Measurements from ENCODE around the gene SLC5A2. TPM values are rescaled to one million over a fixed set of nuclear protein-coding genes. Genes with fewer than 3 reads are reported as not detected.
A peak's percentile ranks its signal among the peaks of the same experiment; 100 is the strongest.

The SLC5A2 gene
- total and polyA plus RNA-seq, 2 experiments from 2014 or later = 2.5 to 12.7 TPM

GRCh38 chr16:31472709-31473203, 10.2 kb upstream of the SLC5A2 start:
- peak overlapping the region; percentile 97 for H3K4me2 ChIP-seq
- WGBS (ENCODE audit: low lambda C conversion rate, missing lambda C conversion rate) = 44% methylated on average over 20 of the region's 20 CpGs
- no peaks in the 10 kb centered on the region for H4K20me1 ChIP-seq (ENCODE audit: insufficient read depth, poor library complexity, severe bottlenecking)
- no peaks in the 10 kb centered on the region for H3K9me3 ChIP-seq (ENCODE audit: low read depth)
- H3K27me3 ChIP-seq = no peaks in the 10 kb centered on the region
- H2AFZ ChIP-seq = peak overlapping the region; percentile 92
- H3K4me3 ChIP-seq = peak overlapping the region; percentile 83
- H3K36me3 ChIP-seq (replicated peaks; ENCODE audit: insufficient read depth, low read depth) = no peaks in the 10 kb centered on the region
- H3K27ac ChIP-seq = peak overlapping the region; percentile 95
- DNase-seq (ENCODE audit: low spot score) = peak; percentile 85
- TF ChIP-seq EZH2phosphoT487 (IDR thresholded peaks at IDR 0.05; ENCODE audit: low read depth, severe bottlenecking, unreplicated experiment) (no peak), CTCF (IDR thresholded peaks at IDR 0.05; ENCODE audit: poor library complexity) (peak; percentile 59)
- H3K9me2 ChIP-seq (replicated peaks; ENCODE audit: insufficient read depth) = no peaks in the 10 kb centered on the region
- H3K4me1 ChIP-seq (ENCODE audit: insufficient read depth) = peaks cover 19% of the 10 kb centered on the region
- H3K79me2 ChIP-seq = no peaks in the 10 kb centered on the region

DNA sequence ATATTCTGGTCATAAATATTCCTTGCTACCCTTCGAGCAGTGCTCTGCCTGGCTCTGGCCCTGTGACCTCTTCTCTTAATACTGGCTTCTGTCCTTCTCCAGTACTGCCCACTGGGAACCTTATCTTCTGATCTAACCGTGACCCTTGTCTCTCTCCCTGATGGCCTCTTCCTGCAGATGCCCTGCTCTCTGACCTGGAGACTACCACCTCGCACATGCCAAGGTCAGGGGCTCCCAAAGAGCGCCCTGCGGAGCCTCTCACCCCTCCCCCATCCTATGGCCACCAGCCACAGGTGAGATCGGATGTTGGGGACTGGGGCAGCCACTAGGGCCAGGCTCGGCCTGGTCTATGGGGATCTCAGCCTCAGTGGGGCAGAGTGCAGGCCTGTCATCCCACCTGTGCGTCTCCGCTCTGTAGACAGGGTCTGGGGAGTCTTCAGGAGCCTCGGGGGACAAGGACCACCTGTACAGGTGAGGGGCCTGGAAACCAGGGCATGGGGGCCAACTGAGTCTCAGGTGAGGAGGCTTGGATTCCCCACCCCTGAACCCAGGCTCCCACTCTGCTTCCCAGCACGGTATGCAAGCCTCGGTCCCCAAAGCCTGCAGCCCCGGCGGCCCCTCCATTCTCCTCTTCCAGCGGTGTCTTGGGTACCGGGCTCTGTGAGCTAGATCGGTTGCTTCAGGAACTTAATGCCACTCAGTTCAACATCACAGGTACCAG, 9.5 kb upstream of the SLC5A2 start:
- TF ChIP-seq EZH2phosphoT487 (IDR thresholded peaks at IDR 0.05; ENCODE audit: low read depth, severe bottlenecking, unreplicated experiment) = no peak
- TF ChIP-seq EZH2 (IDR thresholded peaks at IDR 0.05; ENCODE audit: borderline replicate concordance) = no peak
- TF ChIP-seq CTCF (IDR thresholded peaks at IDR 0.05; ENCODE audit: poor library complexity) = no peak

GRCh38 chr16:31474173-31474714, 8.7 kb upstream of the SLC5A2 start:
- no peaks in the 10 kb centered on the region for H3K36me3 ChIP-seq (replicated peaks; ENCODE audit: insufficient read depth, low read depth)
- no peak overlapping the region for H3K4me3 ChIP-seq
- H3K9me2 ChIP-seq (replicated peaks; ENCODE audit: insufficient read depth) = no peaks in the 10 kb centered on the region
- H3K4me2 ChIP-seq = no peak overlapping the region
- no peak overlapping the region for H2AFZ ChIP-seq
- no peak for DNase-seq (ENCODE audit: low spot score)
- H3K79me2 ChIP-seq = no peaks in the 10 kb centered on the region
- H4K20me1 ChIP-seq (ENCODE audit: insufficient read depth, poor library complexity, severe bottlenecking) = no peaks in the 10 kb centered on the region
- H3K9me3 ChIP-seq (ENCODE audit: low read depth) = no peaks in the 10 kb centered on the region
- H3K27me3 ChIP-seq = no peaks in the 10 kb centered on the region
- TF ChIP-seq CTCF (IDR thresholded peaks at IDR 0.05; ENCODE audit: poor library complexity) = no peak
- no peak for TF ChIP-seq EZH2phosphoT487 (IDR thresholded peaks at IDR 0.05; ENCODE audit: low read depth, severe bottlenecking, unreplicated experiment)
- no peak for TF ChIP-seq EZH2 (IDR thresholded peaks at IDR 0.05; ENCODE audit: borderline replicate concordance)
- H3K27ac ChIP-seq = no peak overlapping the region
- H3K4me1 ChIP-seq (ENCODE audit: insufficient read depth) = peaks cover 19% of the 10 kb centered on the region
- 89% methylated on average over 12 of the region's 12 CpGs for WGBS (ENCODE audit: low lambda C conversion rate, missing lambda C conversion rate)

More for the DNA sequence above, 9.5 kb upstream of the SLC5A2 start:
- WGBS (ENCODE audit: low lambda C conversion rate, missing lambda C conversion rate) = 94% methylated on average over 17 of the region's 17 CpGs
- Histone ChIP-seq H3K79me2 (no peaks in the 10 kb centered on the region), H3K4me1 (ENCODE audit: insufficient read depth) (peaks cover 19% of the 10 kb centered on the region), H3K27ac (no peak overlapping the region), H3K9me2 (replicated peaks; ENCODE audit: insufficient read depth) (no peaks in the 10 kb centered on the region), H4K20me1 (ENCODE audit: insufficient read depth, poor library complexity, severe bottlenecking) (no peaks in the 10 kb centered on the region), H2AFZ (no peak overlapping the region), H3K27me3 (no peaks in the 10 kb centered on the region), H3K9me3 (ENCODE audit: low read depth) (no peaks in the 10 kb centered on the region), H3K4me2 (no peak overlapping the region), H3K4me3 (no peak overlapping the region), H3K36me3 (replicated peaks; ENCODE audit: insufficient read depth, low read depth) (no peaks in the 10 kb centered on the region)
- DNase-seq (ENCODE audit: low spot score) = no peak
